Transverse colon (tissue), 4 donors: ENCODE measurements around the gene UCKL1. TPM values are rescaled to one million over a fixed set of nuclear protein-coding genes. Genes with fewer than 3 reads are reported as not detected.

ENCODE experiments used
- DNase-seq: peaks from one replicate; pipeline ENCODE4 v3.0.0-alpha.2; 2019
- H3K27ac ChIP-seq, 4 donors: fragments of 200-600 bp; sonication (generic); 2 replicates each; pipeline ENCODE4 v1.5.1; 2016 to 2018; ENCODE audit warnings: inconsistent platforms in 4 of 4
- H3K27me3 ChIP-seq: fragments of 200-600 bp; sonication (generic); 2 replicates; pipeline ENCODE4 v1.5.1; 2017; ENCODE audit warnings: inconsistent platforms
- H3K36me3 ChIP-seq, 4 donors: fragments of 200-600 bp; sonication (generic); 2 replicates each; pipeline ENCODE4 v1.5.1; 2017 to 2019; ENCODE audit warnings: inconsistent platforms in 4 of 4
- H3K4me1 ChIP-seq, 4 donors: fragments of 200-600 bp; sonication (generic); 2 replicates each; pipeline ENCODE4 v1.5.1; 2017 to 2020; ENCODE audit warnings: inconsistent platforms in 4 of 4
- H3K4me3 ChIP-seq, 4 donors: fragments of 200-600 bp; sonication (generic); 1 replicate in 1 of 4; 2 replicates in 3 of 4; pipeline versions ENCODE4 v1.5.1 to v1.6.1; 2017 to 2019; ENCODE audit warnings: inconsistent platforms in 4 of 4
- H3K9me3 ChIP-seq, 2 donors: fragments of 200-600 bp; sonication (generic); 2 replicates each; pipeline ENCODE4 v1.5.1; 2017 to 2019; ENCODE audit warnings: inconsistent platforms in 2 of 2
- EP300 ChIP-seq: sonication (generic); formaldehyde crosslinking; IDR thresholded peaks from one replicate; pipeline ENCODE4 v1.6.1; 2017; ENCODE audit warnings: antibody characterized with exemption, low read depth
- POLR2A ChIP-seq: fragments of 450-650 bp; IDR thresholded peaks from one replicate; pipeline ENCODE4 v1.6.1; 2016; ENCODE audit warnings: antibody characterized with exemption, mild to moderate bottlenecking, moderate library complexity
- POLR2AphosphoS5 ChIP-seq, 3 donors: sonication (generic); formaldehyde crosslinking; IDR thresholded peaks; one replicate each; pipeline ENCODE4 v1.6.1; 2016; ENCODE audit warnings: antibody characterized with exemption in 3 of 3
- WGBS, 2 donors: methylation state at CpG; one replicate each; pipeline ENCODE4 v1.1.5; 2018; ENCODE audit warnings: low coverage in 1 of 2; 5-methylcytosine and 5-hydroxymethylcytosine counted together
- in situ Hi-C, 4 donors: fragments of 200-750 bp; cut with MboI; loops; one replicate each; pipeline versions ENCODE4 v1.15.0 to v1.15.1; 2017; ENCODE audit warnings: low sequenced_read_pairs in 3 of 4, low pct_ligation_motif_present in 1 of 4, low pct_unique_long_range_greater_than_20kb in 1 of 4
- intact Hi-C: fragments of 100-400 bp; cut with DNase I; formaldehyde crosslinking; loops from one replicate; pipeline ENCODE4 v1.15.1; 2023; ENCODE audit warnings: low total_unique reads
- small RNA-seq, 4 donors: library from RNA; depleted of rRNA; stranded (forward); fragments of <200 nt; gene quantifications; one replicate each; pipeline ENCODE3, GENCODE V24; 2016
- total RNA-seq, 4 donors: library from RNA; depleted of rRNA; stranded (reverse); fragments of >200 nt; gene quantifications; one replicate each; pipeline ENCODE4 v1.1.0, GENCODE V29; 2016
- TF ChIP-seq, protein P1 (sequence below), 5 experiments: fragments of 200-600 bp in 3 of 5; fragments of 450-650 bp in 2 of 5; sonication (generic) in 3 of 5; IDR thresholded peaks; 1 replicate in 2 of 5; 2 replicates in 3 of 5; pipeline ENCODE4 v1.5.1; 2016 to 2017; ENCODE audit warnings: antibody characterized with exemption in 5 of 5, inconsistent platforms in 3 of 5, mild to moderate bottlenecking in 2 of 5, moderate library complexity in 1 of 5

Gene UCKL1
- total RNA-seq, 4 donors from 2014 or later = 41.1 to 189 (median 68.5) TPM

DNA sequence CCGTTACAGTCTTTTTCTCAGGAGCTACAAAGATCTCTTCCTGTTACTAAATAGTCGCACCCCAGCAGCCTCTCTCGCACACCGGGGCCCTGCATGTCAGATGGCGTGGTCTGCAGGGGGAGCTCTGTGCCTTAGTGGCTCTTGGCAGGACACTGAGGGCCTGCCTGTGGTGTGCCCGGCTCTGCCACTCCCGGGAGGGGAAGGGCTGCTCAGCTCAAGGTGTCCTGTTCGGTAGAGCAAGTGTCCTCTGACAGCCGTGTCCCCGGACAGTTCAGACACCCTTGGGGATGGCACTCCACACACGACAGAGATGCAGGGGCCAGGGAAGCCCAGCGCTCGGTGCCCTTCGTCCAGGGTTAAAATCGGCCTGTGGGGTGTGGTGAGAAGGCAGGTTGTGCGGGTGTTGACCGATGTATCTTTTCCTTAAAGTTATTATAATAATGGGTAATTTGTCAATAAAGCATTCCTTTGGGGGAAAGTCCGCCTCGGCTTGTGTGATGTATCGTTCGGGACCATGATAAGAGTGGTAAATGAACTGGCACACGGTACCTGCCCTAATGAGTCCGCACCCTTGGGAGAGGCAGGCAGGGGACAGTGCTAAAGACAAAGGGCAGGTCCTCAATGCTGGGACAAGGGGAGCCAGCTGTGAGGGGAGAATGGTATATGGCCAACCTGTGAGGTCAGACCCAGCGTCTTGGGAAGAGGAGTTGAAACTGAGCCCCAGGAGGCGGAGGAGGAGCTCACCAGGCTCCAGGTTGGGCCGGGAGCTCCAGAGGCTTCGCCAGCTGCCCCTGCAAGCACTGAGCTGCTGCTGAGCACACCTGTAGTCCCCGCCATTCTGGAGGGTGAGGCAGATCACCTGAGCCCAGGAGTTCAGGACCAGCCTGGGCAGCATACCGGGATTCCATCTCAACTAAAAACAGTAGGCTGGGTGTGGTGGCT, 64.9 kb downstream of the UCKL1 start:
- Histone ChIP-seq H3K4me3 (no peak overlapping the region), H3K27me3 (no peaks in the 10 kb centered on the region), H3K36me3 (peaks cover 0 to 12% (median 5%) of the 10 kb centered on the region in 4 donors), H3K4me1 (peaks cover under 1 to 16% (median 8%) of the 10 kb centered on the region in 4 donors), H3K27ac (no peak overlapping the region), H3K9me3 (no peaks in the 10 kb centered on the region)
- in situ Hi-C loops (no loop called here), intact Hi-C loops (no loop called here)
- no peak for DNase-seq
- TF ChIP-seq POLR2A (no peak), POLR2AphosphoS5 (IDR thresholded peaks at IDR 0.05) (no peak), EP300 (no peak)
- TF ChIP-seq, protein P1, sequence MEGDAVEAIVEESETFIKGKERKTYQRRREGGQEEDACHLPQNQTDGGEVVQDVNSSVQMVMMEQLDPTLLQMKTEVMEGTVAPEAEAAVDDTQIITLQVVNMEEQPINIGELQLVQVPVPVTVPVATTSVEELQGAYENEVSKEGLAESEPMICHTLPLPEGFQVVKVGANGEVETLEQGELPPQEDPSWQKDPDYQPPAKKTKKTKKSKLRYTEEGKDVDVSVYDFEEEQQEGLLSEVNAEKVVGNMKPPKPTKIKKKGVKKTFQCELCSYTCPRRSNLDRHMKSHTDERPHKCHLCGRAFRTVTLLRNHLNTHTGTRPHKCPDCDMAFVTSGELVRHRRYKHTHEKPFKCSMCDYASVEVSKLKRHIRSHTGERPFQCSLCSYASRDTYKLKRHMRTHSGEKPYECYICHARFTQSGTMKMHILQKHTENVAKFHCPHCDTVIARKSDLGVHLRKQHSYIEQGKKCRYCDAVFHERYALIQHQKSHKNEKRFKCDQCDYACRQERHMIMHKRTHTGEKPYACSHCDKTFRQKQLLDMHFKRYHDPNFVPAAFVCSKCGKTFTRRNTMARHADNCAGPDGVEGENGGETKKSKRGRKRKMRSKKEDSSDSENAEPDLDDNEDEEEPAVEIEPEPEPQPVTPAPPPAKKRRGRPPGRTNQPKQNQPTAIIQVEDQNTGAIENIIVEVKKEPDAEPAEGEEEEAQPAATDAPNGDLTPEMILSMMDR (IDR thresholded peaks at IDR 0.05) = no peak
- 90% methylated on average over 28 of the region's 29 CpGs; no CpG with 5 or more reads in 1 of the 2 donors for WGBS, 2 donors

DNA sequence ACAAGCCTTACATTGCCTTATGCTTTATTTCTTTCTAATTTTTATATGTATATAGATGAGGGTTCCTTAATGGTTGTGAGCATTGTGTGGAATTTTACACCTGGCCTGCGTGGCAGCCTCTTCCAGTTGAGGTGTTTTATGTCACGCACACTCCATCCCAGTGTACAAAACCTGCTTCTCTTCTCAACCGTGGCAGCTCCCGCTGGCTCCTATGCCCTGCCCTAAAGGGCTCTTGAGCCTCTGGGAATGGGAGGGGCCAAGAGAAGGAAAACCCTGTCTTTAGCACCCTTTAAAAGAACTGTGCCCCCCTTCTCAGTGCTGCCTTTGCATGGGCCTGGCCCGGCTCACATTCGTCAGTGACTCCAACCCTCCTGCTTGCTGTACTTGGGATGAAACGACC, 65.6 kb downstream of the UCKL1 start:
- 79% methylated on average over 7 of the region's 7 CpGs; no CpG with 5 or more reads in 1 of the 2 donors for WGBS, 2 donors
- no peaks in the 10 kb centered on the region for H3K27me3 ChIP-seq
- H3K27ac ChIP-seq = no peak overlapping the region
- no peaks in the 10 kb centered on the region for H3K9me3 ChIP-seq
- intact Hi-C loops = no loop called here
- H3K4me3 ChIP-seq = no peak overlapping the region
- in situ Hi-C loops = no loop called here
- H3K36me3 ChIP-seq = peaks cover 0 to 12% (median 5%) of the 10 kb centered on the region in 4 donors
- H3K4me1 ChIP-seq = peaks cover 0 to 9% (median 3%) of the 10 kb centered on the region in 4 donors
- DNase-seq = no peak
- TF ChIP-seq POLR2A = no peak

DNA sequence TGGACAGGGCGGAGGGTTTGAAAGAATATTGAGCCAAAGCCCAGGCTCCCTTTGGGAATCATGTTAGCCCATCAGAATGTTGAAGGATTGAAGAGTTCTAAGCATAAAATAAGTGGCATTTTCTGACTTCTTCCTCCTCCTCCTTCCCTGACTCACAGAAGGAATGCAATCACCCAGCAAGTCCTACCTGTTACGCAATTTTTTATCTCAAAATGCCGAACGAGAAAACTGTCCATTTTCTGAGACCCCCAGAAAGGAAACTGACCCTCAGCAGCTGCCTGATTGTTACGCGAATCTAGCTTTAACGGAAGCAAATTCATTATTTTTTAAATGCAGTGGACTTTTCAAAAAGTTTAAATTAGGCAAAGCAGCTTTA, 66.0 kb downstream of the UCKL1 start:
- TF ChIP-seq EP300 = no peak
- TF ChIP-seq, protein P1 (IDR thresholded peaks at IDR 0.05) = no peak
- TF ChIP-seq POLR2AphosphoS5 (IDR thresholded peaks at IDR 0.05) = no peak
- no peak for TF ChIP-seq POLR2A
- H3K4me3 ChIP-seq = no peak overlapping the region
- 89 to 91% methylated on average over 6 to 7 of the region's 7 CpGs for WGBS, 2 donors
- intact Hi-C loops (no loop called here), in situ Hi-C loops (no loop called here)
- DNase-seq = no peak
- peaks cover 0 to 9% (median 3%) of the 10 kb centered on the region in 4 donors for H3K4me1 ChIP-seq
- peaks cover 0 to 13% (median 6%) of the 10 kb centered on the region in 4 donors for H3K36me3 ChIP-seq
- H3K27me3 ChIP-seq = no peaks in the 10 kb centered on the region
- no peaks in the 10 kb centered on the region for H3K9me3 ChIP-seq
- no peak overlapping the region for H3K27ac ChIP-seq

Small RNA genes lying within 50 kb of the gene (small RNA-seq; reads per million reads assigned to genes)
- gene MIR647 = 0 reads per million in 4 donors
- gene MIR941-2 = 0 reads per million in 4 donors
- gene MIR941-4 = 0 reads per million in 4 donors
- 0 reads per million in 4 donors for gene MIR941-5
- 0 reads per million in 4 donors for gene RNU1-134P

Other genes starting within 250 kb of the UCKL1 start
- gene ARFRP1, start 248.4 kb downstream of the UCKL1 start, total RNA-seq = 10 to 100 TPM; 46.2 to 75.4 (median 56.2) TPM
- 100 to 1,000 TPM in 2 of 4 donors, 10 to 100 TPM in 2; 29.1 to 346 (median 76.5) TPM for gene ZGPAT, start 248.4 kb downstream of the UCKL1 start, total RNA-seq
- gene LIME1, start 219.8 kb downstream of the UCKL1 start, total RNA-seq = 10 to 100 TPM; 24.4 to 91.1 (median 44.0) TPM
- 10 to 100 TPM; 26.3 to 50.2 (median 47.7) TPM for gene SLC2A4RG, start 216.6 kb downstream of the UCKL1 start, total RNA-seq
- 1 to 10 TPM; 2.3 to 6.0 (median 5.3) TPM for gene ZBTB46, start 125.2 kb downstream of the UCKL1 start, total RNA-seq
- not detected for gene ABHD16B, start 94.9 kb downstream of the UCKL1 start, total RNA-seq
- gene TPD52L2, start 91.1 kb downstream of the UCKL1 start, total RNA-seq = 10 to 100 TPM; 40.8 to 67.0 (median 62.6) TPM
- 10 to 100 TPM; 59.9 to 77.3 (median 71.4) TPM for gene DNAJC5, start 61.3 kb downstream of the UCKL1 start, total RNA-seq
- gene ZNF512B, start 13.5 kb upstream of the UCKL1 start, total RNA-seq = 1 to 10 TPM; 1.8 to 5.2 (median 2.1) TPM
- gene SAMD10, start 23.2 kb upstream of the UCKL1 start, total RNA-seq = 10 to 100 TPM in 3 of 4 donors, 1 to 10 TPM in 1; 5.9 to 86.2 (median 19.4) TPM
- 10 to 100 TPM; 29.2 to 55.7 (median 51.8) TPM for gene PRPF6, start 24.7 kb upstream of the UCKL1 start, total RNA-seq
- gene C20orf204, start 79.8 kb upstream of the UCKL1 start, total RNA-seq = 10 to 100 TPM in 1 of 4 donors, 1 to 10 TPM in 1, under 1 TPM in 1, not detected in 1; 0.68 to 34.8 (median 1.4) TPM
- 10 to 100 TPM in 1 of 4 donors, 1 to 10 TPM in 3; 1.8 to 14.2 (median 6.5) TPM for gene SOX18, start 93.2 kb upstream of the UCKL1 start, total RNA-seq
- gene TCEA2, start 106.8 kb upstream of the UCKL1 start, total RNA-seq = 10 to 100 TPM in 3 of 4 donors, 1 to 10 TPM in 1; 5.6 to 94.3 (median 14.8) TPM
- 10 to 100 TPM in 2 of 4 donors, 1 to 10 TPM in 1, not detected in 1; 5.5 to 37.4 (median 10.8) TPM for gene RGS19, start 123.1 kb upstream of the UCKL1 start, total RNA-seq
- under 1 TPM in 2 of 4 donors, not detected in 2; 0.14 to 0.32 TPM for gene OPRL1, start 123.7 kb upstream of the UCKL1 start, total RNA-seq
- gene LKAAEAR1, start 128.0 kb upstream of the UCKL1 start, total RNA-seq = not detected
- gene NPBWR2, start 151.1 kb upstream of the UCKL1 start, total RNA-seq = not detected
- gene MYT1, start 208.0 kb upstream of the UCKL1 start, total RNA-seq = under 1 TPM in 2 of 4 donors, not detected in 2; 0.16 to 0.55 TPM